ENCODE data around the gene NHLRC1. TPM values are rescaled to one million over a fixed set of nuclear protein-coding genes. Genes with fewer than 3 reads are reported as not detected.
A peak's percentile ranks its signal among the peaks of the same experiment; 100 is the strongest.

NHLRC1 gene
- total and polyA plus RNA-seq, 2 of the 13 experiments (the other 11 are each of a cell fraction or from before 2014, with no cell fraction given): 0.04 to 0.11 TPM

DNA sequence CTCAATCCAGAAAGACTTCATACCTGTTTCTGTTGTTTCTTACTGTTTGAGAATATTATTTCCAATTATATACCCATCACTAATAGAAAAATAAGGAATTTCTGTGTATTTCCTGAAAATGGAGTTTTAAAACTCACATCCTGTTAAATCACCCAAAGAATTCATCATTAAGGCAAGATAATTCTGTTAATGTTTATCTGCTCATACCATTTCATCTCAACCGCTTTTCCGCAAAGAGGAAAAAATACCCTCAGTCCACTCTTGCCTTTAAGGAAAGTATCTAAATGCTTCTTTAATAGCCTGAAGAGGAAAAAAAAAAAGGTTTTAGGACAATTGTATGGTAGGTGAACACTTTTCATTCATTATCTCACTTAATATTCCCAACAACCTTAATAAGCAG is 25.1 kb upstream of the NHLRC1 start:
- H3K27me3 ChIP-seq (ENCODE audit: control insufficient read depth in 1 of 2, insufficient read depth in 2 of 2, low read length in 2 of 2): no peaks in the 10 kb centered on the region
- DNase-seq (ENCODE audit: low spot score) (no peak), FAIRE-seq (no peak), ATAC-seq (no peak)
- no peak overlapping the region for H2AFZ ChIP-seq (ENCODE audit: low read length)
- TF ChIP-seq GABPA (IDR thresholded peaks at IDR 0.05; ENCODE audit: low read depth, low read length) (no peak), GABPA (CRISPR knock-in tag; IDR thresholded peaks at IDR 0.05; ENCODE audit: low read depth) (no peak), TCF7L2 (IDR thresholded peaks at IDR 0.05; ENCODE audit: low read depth, low read length) (no peak), ZNF207 (IDR thresholded peaks at IDR 0.05; ENCODE audit: borderline replicate concordance) (no peak), GTF3A (CRISPR knock-in tag; conservative IDR thresholded peaks at IDR 0.05) (no peak), HMGA1 (CRISPR knock-in tag; conservative IDR thresholded peaks at IDR 0.05) (no peak), NFIC (IDR thresholded peaks at IDR 0.05; ENCODE audit: low read length) (no peak), CENPX (CRISPR knock-in tag; IDR thresholded peaks at IDR 0.05) (no peak), ZNF382 (CRISPR knock-in tag; IDR thresholded peaks at IDR 0.05; ENCODE audit: borderline replicate concordance) (no peak), ARID2 (CRISPR knock-in tag; IDR thresholded peaks at IDR 0.05; ENCODE audit: borderline replicate concordance) (no peak)
- ChIA-PET POLR2A (no interaction called here), CTCF (ENCODE audit: low intra/inter-chr PET ratio, low total read pairs) (no interaction called here)
- in situ Hi-C loops (cut with HindIII; ENCODE audit: extremely low pct_ligation_motif_present, low pct_unique_long_range_greater_than_20kb): no loop called here
- no peaks in the 10 kb centered on the region for H3K79me2 ChIP-seq (ENCODE audit: insufficient read depth, low read length)
- 98% methylated on average over 2 of the region's 2 CpGs for WGBS (ENCODE audit: low lambda C conversion rate)
- no peak overlapping the region for H3K4me2 ChIP-seq (ENCODE audit: low read depth, low read length)
- BruUV-seq (replicated peaks): no TSS peak
- H3K9me3 ChIP-seq (ENCODE audit: low read length): no peaks in the 10 kb centered on the region
- no peak overlapping the region; a peak in 1 of 6 replicates for H3K4me3 ChIP-seq (replicated peaks in 1 of 3; ENCODE audit: insufficient read depth in 1 of 3, low read depth in 2 of 3, low read length in 3 of 3)
- peaks cover 0 to 11% of the 10 kb centered on the region in 2 experiments; a peak in 1 of 5 replicates for H3K36me3 ChIP-seq (replicated peaks in 1 of 2; ENCODE audit: control insufficient read depth in 1 of 2, insufficient read depth in 2 of 2, low read length in 2 of 2)
- H3K27ac ChIP-seq (ENCODE audit: extremely low read length, insufficient read depth, low read length): peak overlapping the region; percentile 57
- H3K9ac ChIP-seq (ENCODE audit: insufficient read depth, low read depth, low read length): no peak overlapping the region; the same call in 1 of the 2 replicates
- no peaks in the 10 kb centered on the region for H4K20me1 ChIP-seq (ENCODE audit: insufficient read depth, low read length)
- intact Hi-C loops (cut with micrococcal nuclease; ENCODE audit: unreplicated experiment): no loop called here
- H3K4me1 ChIP-seq (ENCODE audit: insufficient read depth, low read length): peaks cover 40% of the 10 kb centered on the region

DNA sequence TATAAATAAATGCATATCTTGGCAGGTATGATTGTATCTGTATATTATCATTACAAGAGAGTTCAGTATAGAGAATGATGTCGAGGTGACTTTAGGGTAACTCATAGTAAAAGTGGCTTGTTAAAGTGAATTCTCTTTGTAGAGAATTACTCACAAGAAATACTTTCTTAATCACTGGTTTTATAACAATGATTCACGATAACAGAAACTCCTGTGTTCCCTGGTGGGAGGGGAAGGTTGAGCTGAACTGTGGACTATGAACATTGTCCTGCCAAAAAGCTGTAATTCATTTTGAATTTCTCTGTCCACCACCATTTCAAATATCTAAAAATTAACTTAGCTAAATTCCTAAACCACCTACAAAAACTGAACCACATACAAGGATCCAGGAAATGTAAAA is 24.7 kb upstream of the NHLRC1 start:
- FAIRE-seq: no peak
- peak; percentile 64 for TF ChIP-seq HNF4A (CRISPR knock-in tag; IDR thresholded peaks at IDR 0.05)
- TF ChIP-seq KDM4B (CRISPR knock-in tag; IDR thresholded peaks at IDR 0.05): no peak
- TF ChIP-seq XRCC5 (optimal IDR thresholded peaks at IDR 0.05; ENCODE audit: low read length): no peak

More for the DNA sequence above, 24.7 kb upstream of the NHLRC1 start:
- ChIA-PET CTCF (ENCODE audit: low intra/inter-chr PET ratio, low total read pairs) (no interaction called here), POLR2A (no interaction called here)
- no peaks in the 10 kb centered on the region for H3K79me2 ChIP-seq (ENCODE audit: insufficient read depth, low read length)
- no TSS peak for BruUV-seq (replicated peaks)
- H4K20me1 ChIP-seq (ENCODE audit: insufficient read depth, low read length): no peaks in the 10 kb centered on the region
- DNase-seq (ENCODE audit: low spot score) (peak; percentile 58), ATAC-seq (peak; percentile 58)
- H3K4me1 ChIP-seq (ENCODE audit: insufficient read depth, low read length): peaks cover 36% of the 10 kb centered on the region
- no peak overlapping the region; the same call in 1 of the 2 replicates for H3K9ac ChIP-seq (ENCODE audit: insufficient read depth, low read depth, low read length)
- intact Hi-C loops (cut with micrococcal nuclease; ENCODE audit: unreplicated experiment): no loop called here
- H3K4me2 ChIP-seq (ENCODE audit: low read depth, low read length): peak overlapping the region; percentile 28
- H3K4me3 ChIP-seq (replicated peaks in 1 of 3; ENCODE audit: insufficient read depth in 1 of 3, low read depth in 2 of 3, low read length in 3 of 3): no peak overlapping the region; a peak in 1 of 6 replicates
- 28% methylated on average over 2 of the region's 2 CpGs for WGBS (ENCODE audit: low lambda C conversion rate)
- no peaks in the 10 kb centered on the region for H3K9me3 ChIP-seq (ENCODE audit: low read length)
- no peaks in the 10 kb centered on the region for H3K27me3 ChIP-seq (ENCODE audit: control insufficient read depth in 1 of 2, insufficient read depth in 2 of 2, low read length in 2 of 2)
- peak overlapping the region; percentile 57 for H3K27ac ChIP-seq (ENCODE audit: extremely low read length, insufficient read depth, low read length)
- no peak overlapping the region for H2AFZ ChIP-seq (ENCODE audit: low read length)
- H3K36me3 ChIP-seq (replicated peaks in 1 of 2; ENCODE audit: control insufficient read depth in 1 of 2, insufficient read depth in 2 of 2, low read length in 2 of 2): peaks cover 1 to 14% of the 10 kb centered on the region in 2 experiments; a peak in 3 of 5 replicates
- in situ Hi-C loops (cut with HindIII; ENCODE audit: extremely low pct_ligation_motif_present, low pct_unique_long_range_greater_than_20kb): no loop called here
